ENCODE measurements around the gene OTOL1. TPM values are rescaled to one million over a fixed set of nuclear protein-coding genes. Genes with fewer than 3 reads are reported as not detected.
A peak's percentile ranks its signal among the peaks of the same experiment; 100 is the strongest.

OTOL1 gene
- total and polyA plus RNA-seq, 9 donors: not detected

DNA sequence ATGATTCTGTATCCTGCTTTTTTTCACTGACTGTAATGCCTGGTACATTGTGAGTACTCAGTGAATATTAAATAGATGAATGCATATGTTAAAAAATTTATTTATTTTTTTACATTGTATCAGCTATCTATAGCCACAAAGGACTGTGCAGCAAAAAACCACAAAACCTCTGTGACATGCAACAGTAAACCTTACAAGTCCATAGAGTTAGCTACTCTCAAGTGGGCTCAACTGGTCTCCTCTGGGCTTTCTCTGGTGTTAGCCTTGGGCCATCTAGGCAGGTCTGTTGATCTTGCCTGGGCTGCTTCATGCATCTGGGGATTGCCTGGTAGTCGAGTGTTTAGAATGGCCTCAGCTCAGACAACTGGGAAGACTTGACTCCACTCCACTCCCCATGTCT, 35.3 kb downstream of the OTOL1 start:
- Histone ChIP-seq H3K4me1 (ENCODE audit: control insufficient read depth, insufficient read depth, low read length) (no peaks in the 10 kb centered on the region), H3K4me3 (ENCODE audit: low read length) (no peak overlapping the region), H3K27ac (ENCODE audit: low read length) (no peak overlapping the region), H3K36me3 (ENCODE audit: control insufficient read depth, insufficient read depth, low read length) (no peaks in the 10 kb centered on the region), H3K27me3 (ENCODE audit: control insufficient read depth, insufficient read depth, low read length) (no peaks in the 10 kb centered on the region), H3K9me3 (replicated peaks; ENCODE audit: control insufficient read depth, low read depth, low read length) (no peaks in the 10 kb centered on the region)
- no peak for DNase-seq
- WGBS (ENCODE audit: insufficient coverage): no CpG with 5 or more reads among the region's 1 CpG

DNA sequence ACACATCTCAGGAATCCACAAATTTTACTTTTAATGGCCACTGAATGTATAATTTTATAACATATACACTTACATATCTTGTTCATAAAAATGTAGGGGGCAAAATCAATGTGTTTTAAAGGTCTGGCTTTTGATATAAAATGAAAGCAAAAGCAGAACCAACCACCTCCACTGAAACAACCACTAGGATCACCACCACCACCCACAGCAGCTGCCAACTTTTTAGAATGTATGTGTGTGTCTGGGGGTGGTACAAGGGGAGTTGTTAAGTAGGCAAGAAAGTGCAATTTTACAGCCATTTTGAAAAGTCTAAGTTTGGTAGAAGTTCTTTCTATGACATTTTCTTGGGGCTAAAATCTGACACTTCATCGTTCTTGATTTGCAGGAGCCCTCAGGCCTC, 44.0 kb downstream of the OTOL1 start:
- Histone ChIP-seq H3K4me1 (ENCODE audit: control insufficient read depth, insufficient read depth, low read length) (no peaks in the 10 kb centered on the region), H3K27me3 (ENCODE audit: control insufficient read depth, insufficient read depth, low read length) (no peaks in the 10 kb centered on the region), H3K9me3 (replicated peaks; ENCODE audit: control insufficient read depth, low read depth, low read length) (no peaks in the 10 kb centered on the region), H3K27ac (ENCODE audit: low read length) (no peak overlapping the region), H3K36me3 (ENCODE audit: control insufficient read depth, insufficient read depth, low read length) (no peaks in the 10 kb centered on the region), H3K4me3 (ENCODE audit: low read length) (no peak overlapping the region)
- no CpG with 5 or more reads among the region's 1 CpG for WGBS (ENCODE audit: insufficient coverage)
- DNase-seq: no peak

DNA sequence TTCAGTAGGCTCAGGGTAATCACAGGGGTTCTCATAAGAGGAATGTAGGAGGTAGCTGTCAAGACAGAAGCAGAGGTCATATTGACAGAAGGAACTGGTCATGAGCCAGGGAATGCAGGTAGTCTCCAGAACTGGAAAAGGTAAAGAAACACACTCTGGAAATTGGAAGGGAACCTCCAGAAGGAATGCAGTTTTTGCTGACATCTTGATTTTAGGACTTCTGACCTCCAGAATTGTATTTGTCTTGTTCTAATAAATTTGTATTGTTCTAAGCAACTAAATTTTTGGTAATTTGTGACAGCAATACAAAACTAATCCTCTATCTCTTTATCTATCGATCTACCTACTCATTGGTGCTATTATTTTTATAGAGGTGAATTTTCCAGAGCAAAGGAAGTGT, 49.2 kb downstream of the OTOL1 start:
- Histone ChIP-seq H3K4me1 (ENCODE audit: control insufficient read depth, insufficient read depth, low read length) (no peaks in the 10 kb centered on the region), H3K27me3 (ENCODE audit: control insufficient read depth, insufficient read depth, low read length) (no peaks in the 10 kb centered on the region), H3K27ac (ENCODE audit: low read length) (no peak overlapping the region), H3K36me3 (ENCODE audit: control insufficient read depth, insufficient read depth, low read length) (no peaks in the 10 kb centered on the region), H3K9me3 (replicated peaks; ENCODE audit: control insufficient read depth, low read depth, low read length) (no peaks in the 10 kb centered on the region), H3K4me3 (ENCODE audit: low read length) (no peak overlapping the region)
- no CpG with 5 or more reads among the region's 1 CpG for WGBS (ENCODE audit: insufficient coverage)
- DNase-seq: no peak

DNA sequence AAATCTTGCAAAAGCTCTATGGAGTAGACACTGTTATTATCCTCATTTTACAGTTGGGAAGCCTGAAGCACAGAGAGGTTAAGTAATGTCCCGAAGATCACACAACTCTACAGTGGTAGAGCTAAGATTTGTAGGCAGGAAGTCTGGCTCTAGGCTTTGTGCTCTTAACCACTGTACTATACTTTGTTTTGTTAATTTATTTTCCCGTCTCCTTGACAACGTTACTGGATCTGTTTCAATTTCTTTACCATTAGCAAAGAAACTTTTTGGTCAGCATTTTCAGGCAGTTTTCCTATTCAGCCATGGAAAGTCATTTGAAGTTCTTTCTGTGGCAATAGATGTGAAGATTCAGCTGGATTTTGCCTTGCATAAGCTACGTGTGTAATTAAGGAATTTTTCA, 51.7 kb downstream of the OTOL1 start:
- DNase-seq: peak; percentile 91
- no CpG with 5 or more reads among the region's 4 CpGs for WGBS (ENCODE audit: insufficient coverage)
- peak overlapping the region; percentile 1 for H3K27ac ChIP-seq (ENCODE audit: low read length)

DNA sequence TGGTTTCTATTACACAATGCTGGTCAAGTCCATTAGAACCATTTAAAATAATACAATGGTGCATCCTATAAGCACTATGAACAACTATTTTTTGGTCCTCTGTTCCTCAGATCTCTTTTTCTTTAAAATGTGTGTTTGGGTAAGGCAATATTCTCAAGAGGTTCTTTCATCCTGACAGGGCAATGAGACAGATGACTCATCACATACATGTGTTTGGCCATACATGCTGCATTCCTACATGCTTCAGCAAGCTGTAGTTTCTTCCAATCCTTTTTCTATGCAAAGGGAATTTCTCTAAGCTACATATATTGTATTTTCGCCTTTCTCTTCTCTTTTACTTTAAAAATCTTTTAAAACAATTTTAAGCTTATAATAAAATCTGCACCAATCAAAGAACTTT, 52.7 kb downstream of the OTOL1 start:
- Histone ChIP-seq H3K27ac (ENCODE audit: low read length) (peak overlapping the region; percentile 54), H3K4me3 (ENCODE audit: low read length) (no peak overlapping the region), H3K9me3 (replicated peaks; ENCODE audit: control insufficient read depth, low read depth, low read length) (no peaks in the 10 kb centered on the region), H3K27me3 (ENCODE audit: control insufficient read depth, insufficient read depth, low read length) (no peaks in the 10 kb centered on the region), H3K36me3 (ENCODE audit: control insufficient read depth, insufficient read depth, low read length) (no peaks in the 10 kb centered on the region), H3K4me1 (ENCODE audit: control insufficient read depth, insufficient read depth, low read length) (peaks cover 7% of the 10 kb centered on the region)
- peak; percentile 94 for DNase-seq
- no CpG with 5 or more reads among the region's 1 CpG for WGBS (ENCODE audit: insufficient coverage)

More for the DNA sequence above, 51.7 kb downstream of the OTOL1 start:
- Histone ChIP-seq H3K9me3 (replicated peaks; ENCODE audit: control insufficient read depth, low read depth, low read length) (no peaks in the 10 kb centered on the region), H3K4me1 (ENCODE audit: control insufficient read depth, insufficient read depth, low read length) (peaks cover 7% of the 10 kb centered on the region), H3K4me3 (ENCODE audit: low read length) (no peak overlapping the region), H3K36me3 (ENCODE audit: control insufficient read depth, insufficient read depth, low read length) (no peaks in the 10 kb centered on the region), H3K27me3 (ENCODE audit: control insufficient read depth, insufficient read depth, low read length) (no peaks in the 10 kb centered on the region)

DNA sequence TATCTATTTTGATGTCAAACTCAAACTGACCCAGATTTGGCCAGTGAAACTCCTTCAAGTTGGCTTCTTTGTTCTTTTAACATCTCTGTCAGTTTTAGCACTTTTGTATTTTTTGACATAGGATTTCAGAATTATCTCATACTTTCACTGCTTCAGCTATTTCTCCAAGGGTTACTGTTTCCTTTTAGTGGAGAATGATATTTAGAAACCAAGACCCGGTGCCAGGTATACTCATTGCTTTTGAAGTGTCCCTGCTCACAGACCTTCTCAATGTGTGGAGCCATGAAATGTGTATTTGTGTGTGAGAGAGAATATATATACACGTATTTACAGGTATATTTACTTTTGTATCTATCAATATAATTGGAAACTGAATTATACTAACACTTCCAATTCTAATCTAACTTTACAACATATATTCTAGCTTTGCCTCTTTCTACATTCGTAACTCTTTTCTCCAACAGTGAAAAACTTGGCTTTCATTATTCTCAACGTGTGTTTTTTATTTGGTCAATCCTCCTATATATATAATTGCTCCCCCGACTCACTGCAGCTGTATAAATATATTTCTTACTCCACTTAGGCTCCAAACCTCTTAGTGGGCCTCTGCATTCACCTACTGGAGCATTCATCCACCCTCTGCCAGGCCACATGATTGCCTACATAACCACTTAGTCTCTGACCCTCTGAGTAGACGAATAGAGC, 54.0 kb downstream of the OTOL1 start:
- Histone ChIP-seq H3K27me3 (ENCODE audit: control insufficient read depth, insufficient read depth, low read length) (no peaks in the 10 kb centered on the region), H3K4me3 (ENCODE audit: low read length) (no peak overlapping the region), H3K9me3 (replicated peaks; ENCODE audit: control insufficient read depth, low read depth, low read length) (no peaks in the 10 kb centered on the region), H3K27ac (ENCODE audit: low read length) (peak overlapping the region; percentile 60), H3K36me3 (ENCODE audit: control insufficient read depth, insufficient read depth, low read length) (no peaks in the 10 kb centered on the region), H3K4me1 (ENCODE audit: control insufficient read depth, insufficient read depth, low read length) (peaks cover 9% of the 10 kb centered on the region)
- 38% methylated on average over 3 of the region's 6 CpGs for WGBS (ENCODE audit: insufficient coverage)
- peak; percentile 84 for DNase-seq

DNA sequence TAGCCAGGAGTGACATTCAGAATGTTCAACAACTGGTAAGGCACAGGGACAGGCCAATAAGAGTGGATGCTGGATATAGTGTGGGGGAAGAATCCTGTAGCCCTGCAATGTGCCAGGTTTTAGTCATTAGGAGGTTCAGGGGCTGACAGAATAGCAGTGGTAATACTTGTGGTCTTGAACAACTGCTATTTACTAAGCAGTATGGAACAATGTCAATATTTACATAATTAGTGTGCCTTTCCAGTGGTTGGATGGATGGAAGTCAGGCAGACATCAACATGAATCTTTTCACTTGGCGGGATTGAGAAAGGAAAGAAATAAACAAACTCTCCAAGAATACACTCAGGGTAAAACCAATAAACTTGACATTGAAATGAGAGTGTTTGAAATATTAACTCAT, 55.1 kb downstream of the OTOL1 start:
- Histone ChIP-seq H3K27ac (ENCODE audit: low read length) (no peak overlapping the region), H3K36me3 (ENCODE audit: control insufficient read depth, insufficient read depth, low read length) (no peaks in the 10 kb centered on the region), H3K4me3 (ENCODE audit: low read length) (no peak overlapping the region), H3K4me1 (ENCODE audit: control insufficient read depth, insufficient read depth, low read length) (peaks cover 9% of the 10 kb centered on the region), H3K9me3 (replicated peaks; ENCODE audit: control insufficient read depth, low read depth, low read length) (no peaks in the 10 kb centered on the region), H3K27me3 (ENCODE audit: control insufficient read depth, insufficient read depth, low read length) (no peaks in the 10 kb centered on the region)
- no CpG with 5 or more reads among the region's 1 CpG for WGBS (ENCODE audit: insufficient coverage)
- peak; percentile 29 for DNase-seq

DNA sequence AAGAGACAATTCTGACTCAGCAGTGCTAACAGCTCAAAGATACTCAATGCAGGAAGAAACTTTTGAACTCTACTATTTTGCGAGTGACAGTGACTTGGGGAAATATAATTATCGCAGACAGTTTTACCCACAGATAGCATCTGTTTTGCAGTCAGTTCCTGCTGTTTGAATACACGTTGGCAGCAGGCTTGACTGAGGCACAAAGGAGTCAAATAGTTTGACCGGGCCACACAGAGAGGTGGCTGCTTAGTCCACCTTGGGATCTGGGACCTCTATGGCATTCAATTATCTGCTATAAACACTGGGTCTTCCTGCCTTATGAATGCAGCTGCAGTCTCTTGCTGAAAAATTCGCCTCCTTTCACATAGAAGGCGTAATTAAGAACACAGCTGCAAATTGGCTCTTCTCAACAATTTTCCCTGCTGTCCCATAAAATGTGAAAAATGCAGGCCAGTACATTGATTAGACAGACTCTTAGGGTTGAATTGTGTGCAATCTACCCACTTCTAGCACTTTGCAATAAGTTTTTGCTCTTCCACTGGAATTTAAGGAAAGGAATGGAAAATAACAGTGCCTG, 56.5 kb downstream of the OTOL1 start:
- H3K36me3 ChIP-seq (ENCODE audit: control insufficient read depth, insufficient read depth, low read length): no peaks in the 10 kb centered on the region
- H3K9me3 ChIP-seq (replicated peaks; ENCODE audit: control insufficient read depth, low read depth, low read length): no peaks in the 10 kb centered on the region
- peak overlapping the region; percentile 23 for H3K27ac ChIP-seq (ENCODE audit: low read length)
- H3K4me1 ChIP-seq (ENCODE audit: control insufficient read depth, insufficient read depth, low read length): peaks cover 9% of the 10 kb centered on the region
- no peaks in the 10 kb centered on the region for H3K27me3 ChIP-seq (ENCODE audit: control insufficient read depth, insufficient read depth, low read length)
- peak; percentile 79 for DNase-seq
- H3K4me3 ChIP-seq (ENCODE audit: low read length): no peak overlapping the region
- 52% methylated on average over 3 of the region's 6 CpGs for WGBS (ENCODE audit: insufficient coverage)

Other genes starting within 250 kb of the OTOL1 start
- 0.04 TPM for gene SPTSSB, start 125.3 kb upstream of the OTOL1 start, total RNA-seq
- 1 to 10 TPM in 2 of 8 donors, under 1 TPM in 6; 0.13 to 2.7 (median 0.41) TPM for gene SPTSSB, start 125.3 kb upstream of the OTOL1 start, polyA plus RNA-seq (ENCODE audit: insufficient read depth in 1 of 8, insufficient read length in 8 of 8, low replicate concordance in 1 of 8)